H1 (cell line): Measurements from ENCODE around the gene POLR2H. TPM values are rescaled to one million over a fixed set of nuclear protein-coding genes. Genes with fewer than 3 reads are reported as not detected.

Source experiments
- CTCF ChIA-PET: fragments of 300-600 bp; sonication (Branson Sonifier 250); formaldehyde crosslinking; loops from one replicate; lab custom pipeline; 2021; ENCODE audit not compliant: partially characterized antibody; lab: Charles Lee
- POLR2A ChIA-PET: fragments of 300-600 bp; sonication (Branson Sonifier 250); formaldehyde crosslinking; loops from one replicate; lab custom pipeline; 2021; ENCODE audit warnings: inconsistent platforms; ENCODE audit not compliant: partially characterized antibody; lab: Charles Lee
- DNase-seq, 2 experiments: peaks; one replicate each; pipeline versions ENCODE4 v3.0.0 to v3.0.0-alpha.2; 2010 to 2022; ENCODE audit warnings: low spot score in 2 of 2, low read depth in 1 of 2, mixed read lengths in 1 of 2
- FAIRE-seq: peaks from 2 replicates; lab custom pipeline; 2011; peaks lifted over from hg19 to GRCh38; lab: Jason Lieb, UNC
- H2AFZ ChIP-seq: 2 replicates; pipeline ENCODE4 v1.8.1; 2012; ENCODE audit warnings: low read length, inconsistent platforms
- H2AK5ac ChIP-seq: 2 replicates; pipeline ENCODE4 v1.6.1; 2013; ENCODE audit warnings: low read depth, low read length
- H2BK120ac ChIP-seq: replicated peaks from 2 replicates; pipeline ENCODE3; 2013; ENCODE audit warnings: low read depth, low read length, inconsistent platforms
- H2BK12ac ChIP-seq: 2 replicates; pipeline ENCODE4 v1.6.1; 2013; ENCODE audit warnings: low read depth, low read length
- H2BK15ac ChIP-seq: 2 replicates; pipeline ENCODE4 v1.6.1; 2013; ENCODE audit warnings: low read length
- H2BK20ac ChIP-seq: 2 replicates; pipeline ENCODE4 v1.6.1; 2013; ENCODE audit warnings: low read length
- H2BK5ac ChIP-seq: 2 replicates; pipeline ENCODE4 v1.6.1; 2013; ENCODE audit warnings: low read depth, low read length
- H3K14ac ChIP-seq: 2 replicates; pipeline ENCODE4 v1.6.1; 2013; ENCODE audit warnings: inconsistent platforms; ENCODE audit not compliant: insufficient read length
- H3K18ac ChIP-seq: 2 replicates; pipeline ENCODE4 v1.6.1; 2013; ENCODE audit warnings: low read length; ENCODE audit errors: extremely low read depth
- H3K23ac ChIP-seq: 2 replicates; pipeline ENCODE4 v1.6.1; 2013; ENCODE audit warnings: inconsistent platforms; ENCODE audit not compliant: insufficient read length
- H3K23me2 ChIP-seq: 2 replicates; pipeline ENCODE4 v1.6.1; 2013; ENCODE audit warnings: low read depth, low read length
- H3K27ac ChIP-seq: 2 replicates; pipeline ENCODE4 v1.6.1; 2011; ENCODE audit warnings: low read depth, low read length, inconsistent platforms
- H3K27me3 ChIP-seq, 4 experiments: replicated peaks in 1 of 4; 1 replicate in 1 of 4; 2 replicates in 3 of 4; pipeline versions ENCODE4 v1.6.1 to v1.8.1; 2011 to 2013; ENCODE audit warnings: low read length in 3 of 4, mild to moderate bottlenecking in 3 of 4, inconsistent platforms in 2 of 4, mixed read lengths in 2 of 4, moderate library complexity in 1 of 4; ENCODE audit not compliant: control insufficient read depth in 3 of 4, insufficient read depth in 3 of 4; ENCODE audit errors: extremely low read depth in 1 of 4
- H3K36me3 ChIP-seq, 4 experiments: 2 replicates each; pipeline versions ENCODE4 v1.6.1 to v1.8.1; 2011 to 2013; ENCODE audit warnings: mild to moderate bottlenecking in 4 of 4, low read length in 3 of 4, moderate library complexity in 2 of 4, control low read depth in 1 of 4, inconsistent platforms in 1 of 4; ENCODE audit not compliant: insufficient read depth in 4 of 4, control insufficient read depth in 2 of 4
- H3K4ac ChIP-seq: replicated peaks from 2 replicates; pipeline ENCODE3; 2013; ENCODE audit warnings: low read length, low read depth, mixed read lengths, inconsistent platforms; ENCODE audit not compliant: insufficient read length
- H3K4me1 ChIP-seq, 4 experiments: replicated peaks in 1 of 4; 1 replicate in 1 of 4; 2 replicates in 3 of 4; pipeline versions ENCODE4 v1.6.1 to v1.8.1; 2011 to 2013; ENCODE audit warnings: low read length in 3 of 4, inconsistent platforms in 2 of 4, mixed read lengths in 1 of 4; ENCODE audit not compliant: insufficient read depth in 4 of 4, control insufficient read depth in 3 of 4
- H3K4me2 ChIP-seq, 2 experiments: 2 replicates each; pipeline versions ENCODE4 v1.6.1 to v1.8.1; 2011 to 2013; ENCODE audit warnings: low read depth in 2 of 2, low read length in 2 of 2, control low read depth in 1 of 2, inconsistent platforms in 1 of 2, mild to moderate bottlenecking in 1 of 2; ENCODE audit not compliant: insufficient read depth in 1 of 2
- H3K4me3 ChIP-seq, 4 experiments: fragments of 200-600, 300-600 bp in 1 of 4; sonication (generic), shearing (Covaris generic), sonication (Bioruptor Twin) in 1 of 4; 2 replicates each; pipeline versions ENCODE4 v1.5.1 to v1.8.1; 2011 to 2016; ENCODE audit warnings: low read length in 4 of 4, low read depth in 3 of 4, control low read depth in 2 of 4, inconsistent platforms in 2 of 4, mild to moderate bottlenecking in 2 of 4, mixed read lengths in 1 of 4, moderate library complexity in 1 of 4; ENCODE audit not compliant: insufficient read depth in 2 of 4; ENCODE audit errors: extremely low read depth in 1 of 4
- H3K56ac ChIP-seq: replicated peaks from 2 replicates; pipeline ENCODE3; 2013; ENCODE audit warnings: low read depth, mild to moderate bottlenecking, mixed read lengths, low read length, inconsistent platforms; ENCODE audit not compliant: insufficient read length
- H3K79me1 ChIP-seq: 2 replicates; pipeline ENCODE4 v1.6.1; 2013; ENCODE audit warnings: low read depth, low read length, control low read depth
- H3K79me2 ChIP-seq, 2 experiments: 2 replicates each; pipeline versions ENCODE4 v1.6.1 to v1.8.1; 2012 to 2013; ENCODE audit warnings: low read length in 2 of 2, mild to moderate bottlenecking in 2 of 2, inconsistent platforms in 1 of 2; ENCODE audit not compliant: insufficient read depth in 2 of 2, control insufficient read depth in 1 of 2
- H3K9ac ChIP-seq, 4 experiments: replicated peaks in 1 of 4; 1 replicate in 1 of 4; 2 replicates in 3 of 4; pipeline versions ENCODE4 v1.6.1 to v1.8.1; 2011 to 2013; ENCODE audit warnings: low read depth in 3 of 4, low read length in 3 of 4, control low read depth in 2 of 4, mild to moderate bottlenecking in 2 of 4, moderate library complexity in 2 of 4, inconsistent platforms in 1 of 4; ENCODE audit errors: extremely low read depth in 1 of 4
- H3K9me3 ChIP-seq, 2 experiments: 2 replicates each; pipeline versions ENCODE4 v1.6.1 to v1.8.1; 2012 to 2013; ENCODE audit warnings: mild to moderate bottlenecking in 2 of 2, moderate library complexity in 2 of 2, control low read depth in 1 of 2, inconsistent platforms in 1 of 2, low read depth in 1 of 2, low read length in 1 of 2, mixed read lengths in 1 of 2; ENCODE audit not compliant: insufficient read depth in 2 of 2
- H4K20me1 ChIP-seq, 2 experiments: replicated peaks in 1 of 2; 2 replicates each; pipeline versions ENCODE3 to v1.8.1; 2011 to 2013; ENCODE audit warnings: inconsistent platforms in 2 of 2, low read length in 2 of 2, mild to moderate bottlenecking in 1 of 2; ENCODE audit not compliant: insufficient read depth in 2 of 2, control insufficient read depth in 1 of 2
- H4K5ac ChIP-seq: 2 replicates; pipeline ENCODE4 v1.6.1; 2013; ENCODE audit warnings: low read length, low read depth, mixed read lengths, inconsistent platforms; ENCODE audit not compliant: insufficient read length
- H4K8ac ChIP-seq: 2 replicates; pipeline ENCODE4 v1.8.0; 2013; ENCODE audit warnings: mild to moderate bottlenecking, moderate library complexity, low read length, inconsistent platforms; ENCODE audit not compliant: insufficient read depth; ENCODE audit errors: extremely low read depth
- H4K91ac ChIP-seq: replicated peaks from 2 replicates; pipeline ENCODE3; 2013; ENCODE audit warnings: low read length, mixed read lengths, inconsistent platforms; ENCODE audit not compliant: insufficient read length
- CEBPB ChIP-seq: IDR thresholded peaks from 2 replicates; pipeline ENCODE4 v1.6.1; 2012; ENCODE audit warnings: low read depth, low read length
- JUND ChIP-seq: IDR thresholded peaks from 2 replicates; pipeline ENCODE4 v1.6.1; 2011; ENCODE audit warnings: mild to moderate bottlenecking, improper control_type of control experiment, low read length
- RAD21 ChIP-seq, 2 experiments: IDR thresholded peaks in 1 of 2; conservative IDR thresholded peaks in 1 of 2; 2 replicates each; pipeline ENCODE4 v1.6.1; 2011; ENCODE audit warnings: low read depth in 2 of 2, low read length in 2 of 2, improper control_type of control experiment in 1 of 2, inconsistent platforms in 1 of 2, mild to moderate bottlenecking in 1 of 2, moderate library complexity in 1 of 2
- WGBS, 2 experiments: shearing (Covaris generic) in 1 of 2; methylation state at CpG; one replicate each; pipeline versions ENCODE4 v1.1.6 to v1.1.7; 2013 to 2015; ENCODE audit warnings: low lambda C conversion rate in 2 of 2, mixed read lengths in 2 of 2, inconsistent platforms in 1 of 2, low coverage in 1 of 2, missing lambda C conversion rate in 1 of 2; ENCODE audit not compliant: insufficient replicate concordance in 2 of 2, insufficient coverage in 1 of 2, insufficient read length in 1 of 2; ENCODE audit errors: extremely low coverage in 1 of 2, missing lambda C conversion rate in 1 of 2; 5-methylcytosine and 5-hydroxymethylcytosine counted together
- polyA plus RNA-seq, 7 experiments: library from polyadenylated mRNA; depleted of rRNA in 3 of 7; stranded (reverse) in 5 of 7; unstranded in 2 of 7; fragments of >200 nt in 5 of 7; fragments of 200-250 nt in 2 of 7; gene quantifications; 1 replicate in 5 of 7; 2 replicates in 1 of 7; 4 replicates in 1 of 7; pipeline versions ENCODE4 v1.2.1 to v1.2.3, GENCODE V29; 2011 to 2013; ENCODE audit warnings: missing spikeins in 2 of 7, mixed read lengths in 2 of 7
- total RNA-seq: library from RNA; stranded (reverse); fragmentation: NEBNext Ultra II Directional; extraction: Animal tissue kit (Norgen Biotek cat#: 25700); gene quantifications from 2 replicates; pipeline ENCODE4 v1.2.1, GENCODE V29; 2021

Gene POLR2H
- total and polyA plus RNA-seq, 2 of the 8 experiments (the other 6 are each of a cell fraction or from before 2014, with no cell fraction given): 113 to 335 TPM

GRCh38 chr3:184382326-184383032 lies 21.0 kb downstream of the POLR2H start:
- Histone ChIP-seq H4K8ac (no peak overlapping the region), H3K4me1 (peaks cover 0 to 31% (median 22%) of the 10 kb centered on the region in 4 experiments; a peak in 6 of 7 replicates), H2BK15ac (0 out of 2 replicates have a peak overlapping the region, but pooled peaks have one; percentile 46), H3K4me3 (no peak overlapping the region), H3K79me1 (no peaks in the 10 kb centered on the region), H2BK12ac (no peak overlapping the region), H3K9ac (no peak overlapping the region), H2BK20ac (no peak overlapping the region), H3K27ac (no peak overlapping the region), H3K27me3 (peaks cover 31 to 55% (median 49%) of the 10 kb centered on the region in 4 experiments), H2BK120ac (no peak overlapping the region), H3K36me3 (no peaks in the 10 kb centered on the region), H2BK5ac (no peak overlapping the region), H3K18ac (peak overlapping the region; percentile 19; the same call in 1 of the 2 replicates)
- WGBS, 2 experiments: 90% methylated on average over 16 of the region's 16 CpGs; no CpG with 5 or more reads in 1 of the 2 experiments
- CTCF ChIA-PET: interaction anchor here (1.0 to 8.3 kb wide), 7 partner anchors 9 to 175 kb away, joined by 3 to 78 read pairs (median 5); no protein-coding TSS in a partner anchor
- no peak for TF ChIP-seq JUND
- no peak for TF ChIP-seq CEBPB
- TF ChIP-seq RAD21 (IDR thresholded peaks at IDR 0.05 in 1 of 2, conservative IDR thresholded peaks at IDR 0.05 in 1 of 2; ENCODE audit: low read depth in 2 of 2, low read length in 2 of 2): no peak
- TF ChIP-seq, all 59 proteins: peak for 0
- H2AK5ac ChIP-seq: 0 out of 2 replicates have a peak overlapping the region, but pooled peaks have one; percentile 48
- no peak overlapping the region for H4K5ac ChIP-seq
- DNase-seq: no peak
- H4K91ac ChIP-seq: no peak overlapping the region
- no peak overlapping the region for H2AFZ ChIP-seq
- peaks cover 15% of the 10 kb centered on the region; the same call in 1 of the 2 replicates for H3K23me2 ChIP-seq
- no peak overlapping the region for H3K14ac ChIP-seq
- FAIRE-seq: no peak
- H3K56ac ChIP-seq: no peak overlapping the region
- H4K20me1 ChIP-seq: peaks cover 2 to 9% of the 10 kb centered on the region in 2 experiments
- no peak overlapping the region; a peak in 1 of 4 replicates for H3K4me2 ChIP-seq
- no peaks in the 10 kb centered on the region for H3K79me2 ChIP-seq
- POLR2A ChIA-PET: interaction anchor here (1.7 kb wide), 1 partner anchor 45 kb away, joined by 4 read pairs; the partner anchor contains the start of gene FAM131A
- no peak overlapping the region for H3K4ac ChIP-seq
- no peaks in the 10 kb centered on the region for H3K9me3 ChIP-seq
- H3K23ac ChIP-seq: no peak overlapping the region
